ENCODE data around the gene ACBD3. TPM values are rescaled to one million over a fixed set of nuclear protein-coding genes. Genes with fewer than 3 reads are reported as not detected.

ACBD3 gene
- total RNA-seq, 3 donors from 2014 or later (not counting 1 experiment from before 2014, with no cell fraction given) = 26.9 to 33.3 (median 28.8) TPM

GRCh38 chr1:226108935-226109828 is 77.4 kb downstream of the ACBD3 start:
- peak overlapping the region; percentile 87 for H3K27ac ChIP-seq (ENCODE audit: low read length)
- DNase-seq = no peak
- Mint-ChIP-seq H3K27ac (peak overlapping the region; percentile 96 to 98), H3K4me1 (peaks cover 14 to 21% of the 10 kb centered on the region in 2 donors), H3K4me3 (peak overlapping the region; percentile 98), H3K27me3 (ENCODE audit: low read depth in 2 of 2) (no peaks in the 10 kb centered on the region), H3K36me3 (no peaks in the 10 kb centered on the region), H3K9me3 (no peaks in the 10 kb centered on the region)
- intact Hi-C loops (cut with micrococcal nuclease) = no loop called here
- H3K4me3 ChIP-seq (ENCODE audit: low read length) = peak overlapping the region; percentile 54
- peaks cover 21% of the 10 kb centered on the region for H3K4me1 ChIP-seq (ENCODE audit: control insufficient read depth, insufficient read depth, low read length)
- ATAC-seq = peak in 1 of 3 donors; percentile 12
- H3K9me3 ChIP-seq (ENCODE audit: control insufficient read depth, insufficient read depth, low read length) = no peaks in the 10 kb centered on the region
- WGBS (ENCODE audit: insufficient coverage) = 41% methylated on average over 23 of the region's 23 CpGs
- H3K36me3 ChIP-seq (ENCODE audit: control insufficient read depth, insufficient read depth, low read length) = no peaks in the 10 kb centered on the region
- no peak for TF ChIP-seq CTCF (IDR thresholded peaks at IDR 0.05)
- no peaks in the 10 kb centered on the region for H3K27me3 ChIP-seq (ENCODE audit: control insufficient read depth, insufficient read depth, low read length)

- Histone ChIP-seq H3K4me3 (ENCODE audit: low read length) (no peak overlapping the region), H3K27ac (ENCODE audit: low read length) (no peak overlapping the region), H3K36me3 (ENCODE audit: control insufficient read depth, insufficient read depth, low read length) (no peaks in the 10 kb centered on the region), H3K27me3 (ENCODE audit: control insufficient read depth, insufficient read depth, low read length) (no peaks in the 10 kb centered on the region), H3K4me1 (ENCODE audit: control insufficient read depth, insufficient read depth, low read length) (peaks cover 21% of the 10 kb centered on the region), H3K9me3 (ENCODE audit: control insufficient read depth, insufficient read depth, low read length) (no peaks in the 10 kb centered on the region)
- TF ChIP-seq CTCF (IDR thresholded peaks at IDR 0.05) = no peak
- intact Hi-C loops (cut with micrococcal nuclease) = no loop called here
- no peak overlapping the region for H3K4me3 Mint-ChIP-seq
- no peaks in the 10 kb centered on the region for H3K9me3 Mint-ChIP-seq
- no peaks in the 10 kb centered on the region for H3K36me3 Mint-ChIP-seq
- WGBS (ENCODE audit: insufficient coverage) = 72% methylated on average over 3 of the region's 3 CpGs
- ATAC-seq (no peak), DNase-seq (no peak)
- H3K27me3 Mint-ChIP-seq (ENCODE audit: low read depth in 2 of 2) = no peaks in the 10 kb centered on the region
- H3K27ac Mint-ChIP-seq = peak overlapping the region; percentile 6 to 32
- peaks cover 14 to 21% of the 10 kb centered on the region in 2 donors for H3K4me1 Mint-ChIP-seq
These were observed 78.8 kb downstream of the ACBD3 start for GRCh38 chr1:226107471-226108460.

- no peak overlapping the region for H3K27ac Mint-ChIP-seq
- WGBS (ENCODE audit: insufficient coverage) = 87% methylated on average over 8 of the region's 8 CpGs
These were observed 81.8 kb downstream of the ACBD3 start for GRCh38 chr1:226104671-226105121.

More at GRCh38 chr1:226104671-226105121, 81.8 kb downstream of the ACBD3 start:
- no peak overlapping the region for H3K27ac ChIP-seq (ENCODE audit: low read length)
- H3K4me3 ChIP-seq (ENCODE audit: low read length) = no peak overlapping the region
- peaks cover 11% of the 10 kb centered on the region for H3K4me1 ChIP-seq (ENCODE audit: control insufficient read depth, insufficient read depth, low read length)
- ATAC-seq (no peak), DNase-seq (no peak)
- peaks cover 14 to 19% of the 10 kb centered on the region in 2 donors for H3K4me1 Mint-ChIP-seq
- no peaks in the 10 kb centered on the region for H3K36me3 Mint-ChIP-seq
- no peak overlapping the region for H3K4me3 Mint-ChIP-seq
- TF ChIP-seq CTCF (IDR thresholded peaks at IDR 0.05) = no peak
- H3K27me3 ChIP-seq (ENCODE audit: control insufficient read depth, insufficient read depth, low read length) = no peaks in the 10 kb centered on the region
- no peaks in the 10 kb centered on the region for H3K36me3 ChIP-seq (ENCODE audit: control insufficient read depth, insufficient read depth, low read length)
- H3K9me3 ChIP-seq (ENCODE audit: control insufficient read depth, insufficient read depth, low read length) = no peaks in the 10 kb centered on the region
- no peaks in the 10 kb centered on the region for H3K9me3 Mint-ChIP-seq
- no peaks in the 10 kb centered on the region for H3K27me3 Mint-ChIP-seq (ENCODE audit: low read depth in 2 of 2)
- intact Hi-C loops (cut with micrococcal nuclease) = no loop called here

Measured in natural killer cell (primary cell).